MM.1S (cell line): ENCODE data around the gene CALHM2.

Experiments
- CTCF ChIP-seq: fragments of 300-600 bp; sonication (generic); IDR thresholded peaks from 2 replicates; pipeline ENCODE4 v1.5.1; 2016; ENCODE audit warnings: antibody characterized with exemption, low read length, mixed read lengths
- EZH2 ChIP-seq: fragments of 300-600 bp; sonication (generic); optimal IDR thresholded peaks from 2 replicates; pipeline ENCODE3; 2017; ENCODE audit warnings: low read depth, mild to moderate bottlenecking, antibody characterized with exemption, low read length, mixed read lengths

- no peak for TF ChIP-seq CTCF
- no peak for TF ChIP-seq EZH2
Measured at GRCh38 chr10:103499881-103500280, 47.7 kb upstream of the CALHM2 start.
